GM18499 (cell line): Measurements from ENCODE around the gene SRGAP2B.
A peak's percentile ranks its signal among the peaks of the same experiment; 100 is the strongest.
"Not testable (repeated sequence)": the region's sequence is repeated elsewhere in the genome, so short reads cannot be mapped to it uniquely, and the experiment has no call there.

ENCODE experiments used
- ATAC-seq: cut with Tn5 transposase; IDR thresholded peaks from one replicate; pipeline ENCODE4 v1.9.1; 2021; ENCODE audit warnings: moderate number of reproducible peaks; ENCODE audit not compliant: insufficient read depth, unreplicated experiment

SRGAP2B gene

GRCh38 chr1:145048181-145048856, 46.8 kb downstream of the SRGAP2B start:
- ATAC-seq: not testable (repeated sequence)

GRCh38 chr1:145047553-145047952, 47.6 kb downstream of the SRGAP2B start:
- not testable (repeated sequence) for ATAC-seq

GRCh38 chr1:145045571-145046273, 49.4 kb downstream of the SRGAP2B start:
- not testable (repeated sequence) for ATAC-seq

GRCh38 chr1:145041519-145041918, 53.6 kb downstream of the SRGAP2B start:
- peak; percentile 97 for ATAC-seq

GRCh38 chr1:145036019-145036418, 59.1 kb downstream of the SRGAP2B start:
- ATAC-seq: not testable (repeated sequence)

- not testable (repeated sequence) for ATAC-seq
Measured at GRCh38 chr1:145033523-145033922, 61.6 kb downstream of the SRGAP2B start.

- not testable (repeated sequence) for ATAC-seq
Measured at GRCh38 chr1:145027251-145027650, 67.9 kb downstream of the SRGAP2B start.

- not testable (repeated sequence) for ATAC-seq
Measured at GRCh38 chr1:145025286-145025685, 69.8 kb downstream of the SRGAP2B start.

- not testable (repeated sequence) for ATAC-seq
Measured at GRCh38 chr1:145022259-145022658, 72.9 kb downstream of the SRGAP2B start.

- not testable (repeated sequence) for ATAC-seq
Measured at GRCh38 chr1:145021749-145022148, 73.4 kb downstream of the SRGAP2B start.

- ATAC-seq: not testable (repeated sequence)
Measured at GRCh38 chr1:145019709-145020108, 75.4 kb downstream of the SRGAP2B start.

GRCh38 chr1:145017725-145018124, 77.4 kb downstream of the SRGAP2B start:
- not testable (repeated sequence) for ATAC-seq

- not testable (repeated sequence) for ATAC-seq
Measured at GRCh38 chr1:145016492-145016862, 78.7 kb downstream of the SRGAP2B start.

GRCh38 chr1:145015744-145016491, 79.2 kb downstream of the SRGAP2B start:
- peak; percentile 47 for ATAC-seq

- ATAC-seq: not testable (repeated sequence)
Measured at GRCh38 chr1:145013353-145013752, 81.8 kb downstream of the SRGAP2B start.

- ATAC-seq: not testable (repeated sequence)
Measured at GRCh38 chr1:145011811-145012210, 83.3 kb downstream of the SRGAP2B start.

- ATAC-seq: not testable (repeated sequence)
Measured at GRCh38 chr1:145010580-145010979, 84.5 kb downstream of the SRGAP2B start.

GRCh38 chr1:145009928-145010327, 85.2 kb downstream of the SRGAP2B start:
- not testable (repeated sequence) for ATAC-seq

- not testable (repeated sequence) for ATAC-seq
Measured at GRCh38 chr1:145008388-145008787, 86.7 kb downstream of the SRGAP2B start.

- not testable (repeated sequence) for ATAC-seq
Measured at GRCh38 chr1:145005142-145005541, 90.0 kb downstream of the SRGAP2B start.

- ATAC-seq: not testable (repeated sequence)
Measured at GRCh38 chr1:145001381-145001780, 93.7 kb downstream of the SRGAP2B start.
